HG03108 (cell line): ENCODE results near the gene FLT3.
"Not testable (repeated sequence)": the region's sequence is repeated elsewhere in the genome, so short reads cannot be mapped to it uniquely, and the experiment has no call there.

Source experiments
- ATAC-seq: cut with Tn5 transposase; IDR thresholded peaks from one replicate; pipeline ENCODE4 v1.9.1; 2021; ENCODE audit warnings: moderate library complexity; ENCODE audit not compliant: unreplicated experiment

FLT3 gene

DNA sequence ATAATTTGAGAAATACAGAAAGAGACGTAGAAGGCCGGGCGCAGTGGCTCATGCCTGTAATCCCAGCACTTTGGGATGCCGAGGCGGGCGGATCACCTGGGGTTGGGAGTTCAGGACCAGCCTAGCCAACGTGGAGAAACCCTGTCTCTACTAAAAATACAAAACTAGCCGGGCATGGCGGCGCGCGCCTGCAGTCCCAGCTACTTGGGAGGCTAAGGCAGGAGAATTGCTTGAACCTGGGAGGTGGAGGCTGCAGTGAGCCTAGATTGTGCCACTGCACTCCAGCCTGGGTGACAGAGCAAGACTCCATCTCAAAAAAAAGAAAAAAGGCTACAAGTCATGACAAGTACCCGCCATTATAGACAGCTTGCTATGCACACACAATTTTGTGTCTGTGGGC, 95.4 kb downstream of the FLT3 start:
- ATAC-seq: not testable (repeated sequence)

- no peak for ATAC-seq
Observed at GRCh38 chr13:28002886-28003698, 97.3 kb downstream of the FLT3 start.

GRCh38 chr13:28001837-28002473, 98.4 kb downstream of the FLT3 start:
- ATAC-seq: no peak

GRCh38 chr13:28001049-28001448, 99.3 kb downstream of the FLT3 start:
- no peak for ATAC-seq

- no peak for ATAC-seq
Observed at GRCh38 chr13:28000567-28000966, 99.8 kb downstream of the FLT3 start.

DNA sequence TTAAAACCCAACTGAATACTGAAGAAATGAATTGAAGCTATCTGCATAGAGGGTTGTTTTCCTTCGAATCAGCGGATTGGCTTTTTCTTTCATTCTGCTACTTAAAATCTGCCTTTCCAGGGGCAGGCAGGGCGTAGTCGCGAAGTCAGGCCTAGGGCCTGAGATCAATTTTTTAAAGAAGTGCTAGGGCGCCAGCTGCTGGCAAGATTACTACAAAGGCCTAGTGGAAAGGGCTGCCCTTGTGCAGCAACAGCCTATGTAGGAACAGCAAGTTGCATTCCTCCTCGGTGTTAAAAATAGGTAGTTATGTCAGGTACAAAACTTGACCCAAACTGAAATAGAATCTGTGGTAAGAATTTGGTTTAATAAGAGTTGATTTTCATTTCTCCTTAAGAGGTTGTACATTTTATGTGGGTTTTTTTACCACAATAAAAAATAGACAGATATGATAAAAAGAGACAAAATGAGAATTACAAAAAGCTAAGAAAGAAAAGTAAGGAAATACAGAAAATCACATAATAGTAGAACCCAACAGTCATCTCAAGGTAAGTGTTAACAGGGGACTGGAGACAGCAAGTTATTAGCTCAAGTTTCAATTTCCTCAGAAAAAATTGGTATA, 102.4 kb downstream of the FLT3 start:
- no peak for ATAC-seq

DNA sequence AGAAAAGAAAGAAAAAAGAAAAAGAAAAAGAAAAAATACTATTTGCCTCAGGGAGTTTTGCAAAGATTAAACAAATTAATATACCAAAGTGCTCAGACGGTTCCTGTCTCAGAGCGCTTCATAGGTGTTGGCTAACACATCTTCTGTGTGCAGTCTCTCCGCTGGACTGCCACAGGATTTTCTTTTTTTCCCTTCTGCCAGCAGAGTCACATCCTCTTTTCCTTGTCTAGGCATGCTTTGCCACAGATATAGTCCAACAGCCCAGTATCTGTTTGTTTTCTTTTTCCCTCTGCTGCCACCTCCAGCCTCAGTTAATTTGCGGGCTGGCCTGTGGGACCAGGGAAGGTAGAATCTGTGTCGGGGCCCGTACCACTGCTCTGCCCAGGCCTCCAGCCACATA, 108.5 kb downstream of the FLT3 start:
- no peak for ATAC-seq

- no peak for ATAC-seq
Observed at GRCh38 chr13:27988520-27988919, 111.9 kb downstream of the FLT3 start, which contains the start of gene URAD. Gene URAD (minus strand): TSS chr13:27988693. CDS start chr13:27988637, 56 bp downstream.

- no peak for ATAC-seq
Observed at GRCh38 chr13:27985600-27985999, 114.8 kb downstream of the FLT3 start.

DNA sequence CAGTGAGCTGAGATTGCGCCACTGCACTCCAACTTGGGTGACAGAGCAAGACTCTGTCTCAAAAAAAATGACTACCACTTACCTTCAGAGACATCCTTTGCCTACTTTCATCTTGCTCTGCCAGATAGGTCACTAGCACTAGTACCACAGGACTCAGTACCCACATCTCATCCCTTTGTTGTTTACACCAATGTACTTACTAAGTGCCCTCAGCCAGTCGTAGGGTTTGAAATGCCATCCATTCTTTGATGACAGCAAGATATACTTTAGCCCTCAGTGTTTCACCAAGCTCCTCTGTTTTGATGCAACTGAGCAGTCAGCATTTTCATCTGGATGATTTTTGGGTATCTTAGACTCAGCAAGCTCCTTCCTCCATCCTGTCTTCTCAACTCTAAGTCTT, 118.0 kb downstream of the FLT3 start:
- ATAC-seq: no peak

DNA sequence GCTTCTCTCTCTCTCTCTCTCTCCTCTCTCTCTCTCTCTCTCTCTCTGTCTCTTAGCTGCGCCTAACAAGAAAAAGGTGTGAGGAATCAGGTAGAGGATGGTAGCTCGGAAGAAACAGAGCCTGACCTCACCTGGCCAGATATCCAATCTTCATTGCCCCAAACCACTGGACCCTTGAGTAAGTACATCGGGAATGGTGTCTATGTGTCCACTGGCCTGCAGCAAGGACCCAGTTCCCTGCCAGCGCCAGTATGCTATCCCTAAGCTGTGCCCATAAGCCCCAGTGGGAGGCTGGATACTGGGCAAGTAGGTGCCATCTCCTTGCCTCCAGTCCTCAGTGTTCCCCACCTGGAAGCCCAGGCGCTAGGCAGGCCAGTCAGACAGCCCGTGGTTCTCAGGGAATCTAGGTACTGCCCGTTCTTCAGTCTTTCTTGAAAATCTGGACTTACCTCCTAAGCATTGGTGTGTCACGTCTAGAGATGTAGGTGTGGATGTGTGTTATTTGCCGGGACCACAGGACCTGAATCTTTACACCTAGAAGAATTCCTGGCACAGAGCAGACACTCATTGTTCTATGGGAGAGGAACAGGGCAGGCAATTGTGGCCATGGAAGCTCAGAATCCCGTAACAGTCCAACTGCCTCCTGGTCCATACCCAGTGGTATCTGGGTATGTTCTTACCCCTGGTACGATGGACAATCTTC, 119.2 kb downstream of the FLT3 start:
- no peak for ATAC-seq

- ATAC-seq: no peak
Observed at GRCh38 chr13:27980280-27980998, 119.9 kb downstream of the FLT3 start.

DNA sequence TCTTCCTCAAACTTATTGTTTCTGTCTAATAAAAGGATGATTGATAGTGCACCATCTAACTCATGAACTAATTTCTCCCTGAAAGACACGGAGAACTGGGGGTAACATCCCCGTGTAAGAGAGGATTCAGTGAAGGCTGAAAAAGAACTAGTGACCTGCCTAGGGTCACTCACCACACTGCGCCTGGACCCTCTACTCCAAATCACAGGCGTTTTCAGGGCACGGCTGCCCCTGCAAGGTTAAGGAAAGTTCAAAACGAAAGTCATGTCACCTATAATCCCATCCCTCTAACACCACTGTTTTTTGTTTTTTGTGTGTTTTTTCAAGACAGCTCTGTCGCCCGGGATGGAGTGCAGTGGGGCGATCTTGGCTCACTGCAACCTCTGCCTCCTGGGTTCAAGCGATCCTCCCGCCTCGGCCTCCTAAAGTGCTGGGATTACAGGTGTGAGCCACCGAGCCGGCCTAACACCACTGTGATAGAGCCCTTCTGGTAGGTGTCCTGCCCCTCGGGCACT, 120.6 kb downstream of the FLT3 start:
- ATAC-seq: no peak

- ATAC-seq: no peak
Observed at GRCh38 chr13:27979001-27979643, 121.3 kb downstream of the FLT3 start.

GRCh38 chr13:27978301-27978968, 121.9 kb downstream of the FLT3 start:
- no peak for ATAC-seq

DNA sequence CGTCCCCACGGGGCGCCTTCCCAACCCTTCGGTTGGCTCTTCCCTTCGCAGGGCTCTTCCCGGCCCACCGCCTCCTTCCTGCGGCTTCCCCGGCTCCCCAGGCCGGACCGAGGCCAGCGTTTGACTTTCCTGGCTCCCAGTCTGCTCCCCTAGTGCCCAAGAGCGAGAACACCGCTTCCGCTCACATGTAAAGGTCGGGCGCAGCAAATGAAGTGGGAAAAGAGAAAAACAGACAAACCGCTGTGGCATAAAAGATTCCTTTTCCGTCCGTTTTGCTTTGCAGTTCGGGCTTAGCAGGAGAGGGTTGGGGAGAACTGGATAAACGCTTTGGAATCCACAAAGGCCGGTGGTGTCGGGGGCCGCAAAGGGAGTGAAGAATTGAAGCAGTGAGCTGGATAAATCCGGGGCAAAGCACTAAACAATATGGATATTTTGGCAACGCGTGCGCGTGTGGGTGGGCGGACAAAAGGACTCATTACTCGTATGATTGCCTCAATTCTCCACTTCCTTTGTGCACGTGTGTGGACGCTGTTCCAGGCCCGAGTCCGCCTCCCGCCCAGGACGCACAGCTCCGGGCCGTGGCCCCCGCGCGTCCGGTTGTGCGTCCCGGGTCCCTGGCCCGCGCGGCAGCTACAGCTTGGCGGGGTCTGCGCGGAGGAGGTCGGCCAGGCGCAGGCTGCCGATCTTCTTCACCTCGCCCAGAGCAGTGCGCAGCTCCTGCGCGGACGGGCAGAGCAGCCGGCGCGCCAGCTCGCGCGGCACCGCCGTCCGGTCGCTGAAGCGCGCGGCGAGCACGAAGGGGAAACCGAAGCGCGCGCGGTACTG, 122.7 kb downstream of the FLT3 start:
- ATAC-seq: no peak

DNA sequence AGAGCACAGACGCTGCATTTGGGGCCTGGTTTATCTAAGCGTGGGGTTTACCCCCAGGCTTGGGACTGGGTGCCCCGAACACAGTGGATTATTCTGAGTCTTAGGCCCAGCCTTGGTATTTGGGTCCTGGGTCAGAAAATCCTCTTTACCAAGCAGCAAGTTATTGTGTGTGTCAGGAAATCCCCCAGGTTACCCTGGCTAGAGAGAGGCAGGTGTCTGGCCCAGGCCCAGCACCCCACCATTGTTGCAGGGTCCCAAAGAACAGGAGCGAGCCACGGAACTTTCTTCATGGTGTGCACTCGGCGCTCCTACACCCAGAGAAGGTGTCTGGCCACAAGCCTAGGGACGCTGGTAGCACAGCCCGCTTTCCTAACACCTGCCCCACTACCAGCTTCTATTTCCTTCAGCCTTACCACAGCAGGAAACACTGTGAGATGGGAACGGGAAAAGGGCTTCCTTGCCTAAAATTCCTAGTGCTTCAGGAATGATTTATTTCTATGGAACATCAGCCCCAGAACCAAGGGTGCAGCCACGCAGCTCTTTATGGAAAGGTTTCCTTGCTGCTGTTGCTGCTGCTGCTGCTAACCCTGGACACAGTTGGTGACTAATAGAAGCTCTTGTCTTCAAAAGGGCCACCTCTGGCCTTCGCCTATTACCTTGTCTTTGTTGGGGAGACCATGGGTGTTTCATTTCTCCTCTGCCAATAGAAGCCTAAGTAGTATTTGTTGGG, 123.8 kb downstream of the FLT3 start:
- no peak for ATAC-seq
